Adrenal gland (tissue), 5 donors: ENCODE data around the gene AKAP1.

Experiments used
- CTCF ChIP-seq, 6 experiments: fragments of 450-650 bp in 4 of 6; fragments of 200-600 bp in 2 of 6; sonication (generic) in 1 of 6; IDR thresholded peaks; 1 replicate in 5 of 6; 2 replicates in 1 of 6; pipeline versions ENCODE4 v1.5.1 to v1.8.0; 2016 to 2021; ENCODE audit warnings: antibody characterized with exemption in 6 of 6, mild to moderate bottlenecking in 2 of 6, moderate library complexity in 1 of 6
- POLR2A ChIP-seq, 2 donors: fragments of 450-650 bp; IDR thresholded peaks; one replicate each; pipeline ENCODE4 v1.6.1; 2017; ENCODE audit warnings: antibody characterized with exemption in 2 of 2, mild to moderate bottlenecking in 2 of 2, moderate library complexity in 1 of 2
- donor health status: DM: no; HTN: no; CAD: no.

- TF ChIP-seq CTCF (IDR thresholded peaks at IDR 0.05) (no peak), POLR2A (IDR thresholded peaks at IDR 0.05) (no peak)
Observed at GRCh38 chr17:57144567-57144966, 59.5 kb downstream of the AKAP1 start.
